Measurements from ENCODE around the gene CRYBG1. TPM values are rescaled to one million over a fixed set of nuclear protein-coding genes. Genes with fewer than 3 reads are reported as not detected.

CRYBG1 gene
- total RNA-seq, 4 donors from 2014 or later: 7.9 to 14.4 (median 11.1) TPM

DNA sequence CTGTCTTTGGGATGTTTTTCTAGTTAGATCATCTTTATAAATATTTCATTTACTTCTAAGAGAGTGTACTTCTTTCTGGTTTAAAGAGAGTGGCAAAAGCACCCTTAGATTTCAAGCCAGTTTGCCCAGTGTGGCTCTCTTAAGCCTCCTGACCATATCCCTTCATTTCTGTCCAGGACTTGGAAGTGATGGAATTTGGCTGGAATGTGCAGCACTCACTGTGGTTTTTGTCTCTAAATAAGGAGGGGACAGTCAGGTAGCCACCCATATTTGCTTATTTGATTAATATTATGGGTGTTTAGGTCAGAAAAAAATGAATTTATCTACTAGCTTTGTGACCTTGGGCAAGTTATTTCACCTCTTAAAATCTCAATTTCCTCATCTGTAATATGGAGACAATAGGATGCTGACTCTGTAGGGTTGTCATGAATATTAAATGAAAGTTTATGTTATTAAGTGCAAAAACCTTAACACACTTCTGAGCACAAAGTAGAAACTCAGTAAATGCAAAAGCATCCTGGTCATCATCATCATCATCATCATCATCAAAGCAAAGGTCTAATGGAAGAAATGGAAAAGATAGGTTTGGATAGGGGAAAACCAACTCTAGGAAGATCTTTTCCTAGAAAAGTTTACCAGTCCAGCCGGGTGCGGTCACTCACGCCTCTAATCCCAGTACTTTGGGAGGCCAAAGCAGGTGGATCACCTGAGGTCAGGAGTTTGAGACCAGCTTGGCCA, 3.1 kb downstream of the CRYBG1 start:
- Histone ChIP-seq H3K4me3 (replicated peaks in 1 of 3) (no peak overlapping the region), H3K36me3 (no peaks in the 10 kb centered on the region), H3K9me3 (no peaks in the 10 kb centered on the region), H3K27ac (no peak overlapping the region), H3K27me3 (no peaks in the 10 kb centered on the region), H3K4me1 (peaks cover 0 to 8% of the 10 kb centered on the region in 2 donors)
- 93% methylated on average over 3 of the region's 3 CpGs for WGBS, 2 donors
- DNase-seq: no peak
- intact Hi-C loops (cut with DNase I): no loop called here
- TF ChIP-seq, protein P1, sequence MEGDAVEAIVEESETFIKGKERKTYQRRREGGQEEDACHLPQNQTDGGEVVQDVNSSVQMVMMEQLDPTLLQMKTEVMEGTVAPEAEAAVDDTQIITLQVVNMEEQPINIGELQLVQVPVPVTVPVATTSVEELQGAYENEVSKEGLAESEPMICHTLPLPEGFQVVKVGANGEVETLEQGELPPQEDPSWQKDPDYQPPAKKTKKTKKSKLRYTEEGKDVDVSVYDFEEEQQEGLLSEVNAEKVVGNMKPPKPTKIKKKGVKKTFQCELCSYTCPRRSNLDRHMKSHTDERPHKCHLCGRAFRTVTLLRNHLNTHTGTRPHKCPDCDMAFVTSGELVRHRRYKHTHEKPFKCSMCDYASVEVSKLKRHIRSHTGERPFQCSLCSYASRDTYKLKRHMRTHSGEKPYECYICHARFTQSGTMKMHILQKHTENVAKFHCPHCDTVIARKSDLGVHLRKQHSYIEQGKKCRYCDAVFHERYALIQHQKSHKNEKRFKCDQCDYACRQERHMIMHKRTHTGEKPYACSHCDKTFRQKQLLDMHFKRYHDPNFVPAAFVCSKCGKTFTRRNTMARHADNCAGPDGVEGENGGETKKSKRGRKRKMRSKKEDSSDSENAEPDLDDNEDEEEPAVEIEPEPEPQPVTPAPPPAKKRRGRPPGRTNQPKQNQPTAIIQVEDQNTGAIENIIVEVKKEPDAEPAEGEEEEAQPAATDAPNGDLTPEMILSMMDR (IDR thresholded peaks at IDR 0.05): no peak
- TF ChIP-seq POLR2A (IDR thresholded peaks at IDR 0.05): no peak

DNA sequence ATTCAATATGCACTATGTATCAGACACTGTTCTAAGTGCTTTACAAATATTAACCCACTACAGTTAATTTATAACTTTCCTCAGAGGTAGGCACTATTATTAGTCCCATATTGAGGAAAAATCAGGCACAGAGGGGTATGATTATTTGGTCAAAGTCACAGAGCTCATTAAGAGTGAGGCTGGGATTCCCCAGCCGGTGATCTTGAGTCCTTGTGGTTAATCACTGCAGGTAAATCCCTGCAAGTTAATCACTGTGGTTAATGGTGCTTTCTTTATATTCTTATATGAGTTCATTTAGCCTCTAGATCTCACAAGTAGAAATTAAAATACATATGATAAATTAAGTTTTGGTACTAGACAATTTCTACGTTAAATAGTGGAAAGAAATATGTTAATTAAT, 9.2 kb downstream of the CRYBG1 start:
- H3K36me3 ChIP-seq: no peaks in the 10 kb centered on the region
- H3K27ac ChIP-seq: no peak overlapping the region
- 78 to 83% methylated on average over 2 of the region's 2 CpGs for WGBS, 2 donors
- H3K4me1 ChIP-seq: peaks cover 0 to 4% of the 10 kb centered on the region in 2 donors
- no peak overlapping the region for H3K4me3 ChIP-seq (replicated peaks in 1 of 3)
- no peaks in the 10 kb centered on the region for H3K9me3 ChIP-seq
- intact Hi-C loops (cut with DNase I): no loop called here
- no peaks in the 10 kb centered on the region for H3K27me3 ChIP-seq
- DNase-seq: no peak
- TF ChIP-seq, protein P1 (IDR thresholded peaks at IDR 0.05): no peak

DNA sequence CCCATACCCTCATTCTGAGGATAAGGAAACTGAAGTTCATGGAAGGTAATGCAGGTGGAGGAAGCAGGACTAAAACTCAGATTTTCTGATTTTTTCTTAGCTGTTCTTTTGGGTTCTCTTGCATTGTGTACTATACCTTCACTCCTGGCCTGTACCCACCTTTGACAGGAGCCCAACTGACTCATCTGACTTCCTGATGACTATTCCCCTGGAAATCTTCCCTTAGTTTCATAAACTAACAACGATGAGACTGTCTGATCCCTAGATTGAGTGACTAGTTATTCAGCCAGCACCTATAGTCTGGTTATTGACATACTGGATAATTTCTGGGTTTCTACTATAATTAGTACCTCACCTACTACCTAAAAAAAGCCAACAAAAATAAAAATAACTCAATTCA, 10.1 kb downstream of the CRYBG1 start:
- Histone ChIP-seq H3K4me1 (peaks cover 0 to 4% of the 10 kb centered on the region in 2 donors), H3K27ac (no peak overlapping the region), H3K36me3 (no peaks in the 10 kb centered on the region), H3K27me3 (no peaks in the 10 kb centered on the region), H3K4me3 (replicated peaks in 1 of 3) (no peak overlapping the region), H3K9me3 (no peaks in the 10 kb centered on the region)
- TF ChIP-seq, protein P1 (IDR thresholded peaks at IDR 0.05): no peak
- TF ChIP-seq POLR2A (IDR thresholded peaks at IDR 0.05): no peak
- DNase-seq: no peak
- 77 to 78% methylated on average over 1 of the region's 1 CpG for WGBS, 2 donors
- intact Hi-C loops (cut with DNase I): no loop called here

DNA sequence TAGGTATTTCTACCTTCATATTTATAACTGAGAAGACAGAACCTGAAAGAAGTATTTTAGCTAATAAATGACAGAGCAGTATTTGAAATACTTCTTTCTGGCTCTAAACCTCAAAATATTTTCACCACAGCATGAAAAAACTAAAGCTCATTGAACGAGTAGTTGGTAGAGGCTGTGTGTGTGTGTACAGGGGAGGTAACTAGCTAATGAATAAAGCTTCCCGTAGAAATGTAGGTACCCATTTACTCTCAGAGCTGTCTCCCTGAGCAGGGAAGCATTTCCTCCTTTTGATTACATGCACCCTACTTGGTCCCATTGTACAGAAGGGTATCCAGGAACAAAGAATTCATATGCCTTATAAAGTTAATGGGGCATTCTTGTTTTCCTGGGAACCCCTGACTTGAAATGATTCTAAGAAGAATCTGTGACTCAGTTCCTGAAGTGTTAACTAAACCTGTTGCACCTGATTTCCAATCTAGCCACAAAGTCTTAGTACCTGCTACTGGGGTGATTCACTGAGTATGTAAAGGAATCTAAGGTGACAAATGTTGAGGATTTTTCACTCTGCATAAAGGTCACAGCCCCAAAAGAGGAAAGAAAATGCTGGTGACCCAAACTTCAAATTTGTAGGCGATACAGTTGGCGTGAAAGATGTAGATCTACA, 12.5 kb downstream of the CRYBG1 start:
- WGBS, 2 donors: 81 to 90% methylated on average over 4 of the region's 4 CpGs
- no peak overlapping the region for H3K4me3 ChIP-seq (replicated peaks in 1 of 3)
- TF ChIP-seq POLR2A (IDR thresholded peaks at IDR 0.05): no peak
- TF ChIP-seq, protein P1 (IDR thresholded peaks at IDR 0.05): no peak
- H3K27ac ChIP-seq: no peak overlapping the region
- no peak for DNase-seq
- no peaks in the 10 kb centered on the region for H3K36me3 ChIP-seq
- H3K4me1 ChIP-seq: peaks cover 0 to 9% of the 10 kb centered on the region in 2 donors
- no peaks in the 10 kb centered on the region for H3K9me3 ChIP-seq
- H3K27me3 ChIP-seq: no peaks in the 10 kb centered on the region
- intact Hi-C loops (cut with DNase I): no loop called here
